Upper lobe of left lung (tissue), 6 donors: ENCODE data around the gene RNF7. TPM values are rescaled to one million over a fixed set of nuclear protein-coding genes. Genes with fewer than 3 reads are reported as not detected.
A peak's percentile ranks its signal among the peaks of the same experiment; 100 is the strongest.

Experiments used
- ATAC-seq, 2 donors: fragments of 200-7000 bp; cut with Tn5 transposase; one replicate each; pipeline ENCODE4 v1.9.1; 2022; ENCODE audit warnings: mild to moderate bottlenecking in 2 of 2, moderate library complexity in 2 of 2; ENCODE audit not compliant: low FRiP score in 2 of 2
- DNase-seq, 2 donors: peaks; one replicate each; pipeline ENCODE4 v3.0.0-alpha.2; 2019 to 2020
- H3K27ac ChIP-seq, 4 donors: fragments of 200-600 bp; sonication (generic); one replicate each; pipeline ENCODE4 v1.5.1; 2016 to 2019
- H3K27me3 ChIP-seq, 4 donors: fragments of 200-600 bp; sonication (generic); one replicate each; pipeline ENCODE4 v1.5.1; 2017 to 2019
- H3K36me3 ChIP-seq, 4 donors: fragments of 200-600 bp; sonication (generic); one replicate each; pipeline ENCODE4 v1.5.1; 2016 to 2019
- H3K4me1 ChIP-seq, 4 donors: fragments of 200-600 bp; sonication (generic); one replicate each; pipeline ENCODE4 v1.5.1; 2018 to 2019
- H3K4me3 ChIP-seq, 4 donors: fragments of 200-600 bp; sonication (generic); one replicate each; pipeline ENCODE4 v1.5.1; 2017 to 2019; ENCODE audit warnings: mild to moderate bottlenecking in 2 of 4, moderate library complexity in 1 of 4
- H3K9me3 ChIP-seq, 4 donors: fragments of 200-600 bp; sonication (generic); one replicate each; pipeline ENCODE4 v1.5.1; 2018 to 2019
- EP300 ChIP-seq, 4 donors: sonication (generic); formaldehyde crosslinking; IDR thresholded peaks; one replicate each; pipeline ENCODE4 v1.5.1; 2017; ENCODE audit warnings: antibody characterized with exemption in 4 of 4, control low read depth in 2 of 4
- POLR2A ChIP-seq, 4 donors: fragments of 450-650 bp; IDR thresholded peaks; one replicate each; pipeline ENCODE4 v1.5.1; 2016 to 2017; ENCODE audit warnings: antibody characterized with exemption in 4 of 4, mild to moderate bottlenecking in 2 of 4
- POLR2AphosphoS5 ChIP-seq, 2 donors: sonication (generic); formaldehyde crosslinking; IDR thresholded peaks; one replicate each; pipeline ENCODE4 v1.5.1; 2017; ENCODE audit warnings: antibody characterized with exemption in 2 of 2
- WGBS, 2 donors: methylation state at CpG; one replicate each; pipeline ENCODE4 v1.1.5; 2017 to 2018; 5-methylcytosine and 5-hydroxymethylcytosine counted together
- total RNA-seq, 6 donors: library from RNA; depleted of rRNA in 4 of 6; stranded (reverse); fragments of >200 nt in 4 of 6; gene quantifications; one replicate each; pipeline versions ENCODE4 v1.1.0 to v1.2.1, GENCODE V29; 2016 to 2021
- TF ChIP-seq, protein P1 (sequence below), 6 experiments: fragments of 450-650 bp in 4 of 6; fragments of 200-600 bp in 2 of 6; sonication (generic) in 2 of 6; IDR thresholded peaks; one replicate each; pipeline ENCODE4 v1.5.1; 2016 to 2019; ENCODE audit warnings: antibody characterized with exemption in 6 of 6
- donor health status: DM: no; HTN: no; CAD: no; lungs with moderate emphysema.
- donor health status: DM: no; HTN: yes; CAD: no; lungs with severe emphysema.

Gene RNF7
- total RNA-seq, 6 donors from 2014 or later, result 9.4 to 76.3 (median 49.0) TPM

DNA sequence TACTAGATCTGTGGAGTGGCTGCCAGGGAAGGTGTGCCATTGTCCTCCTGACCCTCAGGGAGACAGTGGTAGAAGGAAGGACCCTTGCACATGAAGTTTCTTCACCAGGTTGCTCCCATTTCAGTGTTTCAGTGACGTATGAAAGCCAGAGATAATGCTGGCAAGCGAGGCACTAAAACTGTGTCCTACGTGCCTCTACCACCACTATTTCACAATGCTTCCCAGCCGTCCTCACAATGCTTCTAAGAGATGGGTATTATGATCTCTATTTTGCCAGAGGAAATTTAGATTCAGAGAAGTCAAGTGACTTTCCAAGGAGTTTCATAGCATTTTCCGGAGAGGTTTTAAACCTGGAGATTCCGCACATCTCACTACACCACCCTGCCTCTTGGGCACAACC is 28.0 kb upstream of the RNF7 start:
- no peak for ATAC-seq
- Histone ChIP-seq H3K4me1 (no peaks in the 10 kb centered on the region), H3K27ac (no peak overlapping the region), H3K27me3 (no peaks in the 10 kb centered on the region), H3K9me3 (no peaks in the 10 kb centered on the region), H3K4me3 (no peak overlapping the region), H3K36me3 (no peaks in the 10 kb centered on the region)
- WGBS, 2 donors, result 88 to 92% methylated on average over 6 of the region's 6 CpGs
- no peak for DNase-seq
- TF ChIP-seq, protein P1, sequence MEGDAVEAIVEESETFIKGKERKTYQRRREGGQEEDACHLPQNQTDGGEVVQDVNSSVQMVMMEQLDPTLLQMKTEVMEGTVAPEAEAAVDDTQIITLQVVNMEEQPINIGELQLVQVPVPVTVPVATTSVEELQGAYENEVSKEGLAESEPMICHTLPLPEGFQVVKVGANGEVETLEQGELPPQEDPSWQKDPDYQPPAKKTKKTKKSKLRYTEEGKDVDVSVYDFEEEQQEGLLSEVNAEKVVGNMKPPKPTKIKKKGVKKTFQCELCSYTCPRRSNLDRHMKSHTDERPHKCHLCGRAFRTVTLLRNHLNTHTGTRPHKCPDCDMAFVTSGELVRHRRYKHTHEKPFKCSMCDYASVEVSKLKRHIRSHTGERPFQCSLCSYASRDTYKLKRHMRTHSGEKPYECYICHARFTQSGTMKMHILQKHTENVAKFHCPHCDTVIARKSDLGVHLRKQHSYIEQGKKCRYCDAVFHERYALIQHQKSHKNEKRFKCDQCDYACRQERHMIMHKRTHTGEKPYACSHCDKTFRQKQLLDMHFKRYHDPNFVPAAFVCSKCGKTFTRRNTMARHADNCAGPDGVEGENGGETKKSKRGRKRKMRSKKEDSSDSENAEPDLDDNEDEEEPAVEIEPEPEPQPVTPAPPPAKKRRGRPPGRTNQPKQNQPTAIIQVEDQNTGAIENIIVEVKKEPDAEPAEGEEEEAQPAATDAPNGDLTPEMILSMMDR (IDR thresholded peaks at IDR 0.05), result no peak
- TF ChIP-seq POLR2AphosphoS5 (IDR thresholded peaks at IDR 0.05) (no peak), POLR2A (IDR thresholded peaks at IDR 0.05) (no peak), EP300 (IDR thresholded peaks at IDR 0.05) (no peak)

DNA sequence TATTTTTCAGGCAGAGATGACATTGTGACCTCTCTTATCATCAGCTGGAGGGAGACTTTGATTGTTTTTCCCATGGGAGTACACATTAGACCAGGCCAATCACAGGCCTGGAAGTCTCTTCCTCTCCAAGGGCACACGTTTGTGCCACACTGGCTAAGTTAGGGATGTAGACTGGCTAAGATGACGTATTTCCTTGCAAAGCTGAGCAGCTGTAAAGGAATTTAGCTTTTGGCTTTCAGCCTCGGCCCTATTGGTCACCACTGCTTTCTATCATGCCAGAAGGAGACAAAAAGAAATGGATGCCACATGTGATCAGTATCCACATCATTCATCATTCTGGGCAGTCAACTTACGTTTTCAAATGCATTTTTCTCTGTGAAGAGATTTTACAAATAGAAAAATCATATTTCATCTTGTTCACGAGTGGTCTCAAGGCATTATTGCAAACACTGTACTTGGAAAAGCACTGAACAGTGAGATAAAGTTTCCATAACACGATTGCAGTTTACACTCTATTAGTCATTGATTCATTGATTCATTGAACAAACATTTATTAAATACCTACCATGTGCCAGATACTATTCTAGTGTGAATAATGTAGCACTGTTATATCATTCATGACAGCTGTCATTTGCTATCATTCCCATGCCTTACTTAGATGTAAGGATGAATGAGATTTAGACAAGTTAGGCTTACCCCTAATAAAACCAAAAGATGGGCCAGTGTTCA is 27.0 kb upstream of the RNF7 start:
- ATAC-seq (peak in 1 of 2 donors; percentile 65), DNase-seq (no peak)
- H3K9me3 ChIP-seq, result no peaks in the 10 kb centered on the region
- H3K4me1 ChIP-seq, result no peaks in the 10 kb centered on the region
- H3K27me3 ChIP-seq, result no peaks in the 10 kb centered on the region
- TF ChIP-seq, protein P1 (IDR thresholded peaks at IDR 0.05), result no peak
- no peak for TF ChIP-seq POLR2AphosphoS5 (IDR thresholded peaks at IDR 0.05)
- no peak for TF ChIP-seq EP300 (IDR thresholded peaks at IDR 0.05)
- no peak for TF ChIP-seq POLR2A (IDR thresholded peaks at IDR 0.05)
- no peaks in the 10 kb centered on the region for H3K36me3 ChIP-seq
- no peak overlapping the region for H3K27ac ChIP-seq
- WGBS, 2 donors, result 62 to 63% methylated on average over 6 of the region's 6 CpGs
- H3K4me3 ChIP-seq, result no peak overlapping the region

DNA sequence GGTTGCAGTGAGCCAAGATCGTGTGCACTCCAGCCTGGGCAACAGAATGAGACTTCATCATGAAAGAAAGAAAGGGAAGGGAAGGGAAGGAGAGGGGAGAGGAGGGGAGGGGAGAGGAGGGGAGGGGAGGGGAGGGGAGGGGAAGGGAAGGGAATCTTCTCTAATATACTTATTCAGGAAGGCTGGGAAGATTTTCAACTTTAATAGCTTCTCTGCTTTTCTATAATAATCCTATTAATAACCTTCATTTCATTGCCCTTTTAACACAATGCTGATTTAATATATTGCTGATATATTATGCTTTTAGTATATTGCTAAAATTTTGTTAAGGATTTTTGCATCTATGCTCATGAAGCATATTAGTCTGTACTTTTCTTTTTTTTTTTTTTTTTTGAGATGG is 23.4 kb upstream of the RNF7 start:
- no peak for ATAC-seq
- H3K36me3 ChIP-seq, result no peaks in the 10 kb centered on the region
- H3K4me3 ChIP-seq, result no peak overlapping the region
- TF ChIP-seq POLR2A (IDR thresholded peaks at IDR 0.05), result no peak
- TF ChIP-seq EP300 (IDR thresholded peaks at IDR 0.05), result no peak
- TF ChIP-seq POLR2AphosphoS5 (IDR thresholded peaks at IDR 0.05), result no peak
- TF ChIP-seq, protein P1 (IDR thresholded peaks at IDR 0.05), result no peak
- H3K27me3 ChIP-seq, result no peaks in the 10 kb centered on the region
- H3K27ac ChIP-seq, result no peak overlapping the region
- H3K9me3 ChIP-seq, result no peaks in the 10 kb centered on the region
- WGBS, 2 donors, result 83 to 86% methylated on average over 1 of the region's 1 CpG
- DNase-seq, result no peak
- H3K4me1 ChIP-seq, result no peaks in the 10 kb centered on the region

DNA sequence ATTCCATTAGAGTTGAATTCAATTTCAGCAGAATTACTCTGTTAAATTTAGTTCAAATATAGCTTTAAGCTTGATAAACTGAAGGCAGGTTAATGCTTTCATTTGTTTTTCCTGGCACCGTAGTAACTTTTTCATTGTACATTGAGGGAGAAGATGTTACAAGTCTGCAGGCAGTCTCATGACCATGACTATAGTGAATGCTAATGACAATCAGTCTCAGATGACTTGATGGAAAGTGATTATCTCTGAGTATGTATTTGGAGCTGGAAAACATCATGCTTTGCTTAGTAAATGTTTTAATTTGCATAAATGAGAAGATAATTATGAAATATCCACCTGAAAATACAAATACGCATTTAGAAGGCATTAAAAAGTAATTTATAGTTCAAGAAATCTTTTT is 16.0 kb upstream of the RNF7 start:
- no peak overlapping the region for H3K27ac ChIP-seq
- no peaks in the 10 kb centered on the region for H3K36me3 ChIP-seq
- H3K4me1 ChIP-seq, result no peaks in the 10 kb centered on the region
- no peaks in the 10 kb centered on the region for H3K9me3 ChIP-seq
- no peak for DNase-seq
- TF ChIP-seq EP300 (IDR thresholded peaks at IDR 0.05) (no peak), POLR2AphosphoS5 (IDR thresholded peaks at IDR 0.05) (no peak), POLR2A (IDR thresholded peaks at IDR 0.05) (no peak)
- TF ChIP-seq, protein P1 (IDR thresholded peaks at IDR 0.05), result no peak
- no peak overlapping the region for H3K4me3 ChIP-seq
- H3K27me3 ChIP-seq, result no peaks in the 10 kb centered on the region
- no peak for ATAC-seq
- WGBS, 2 donors, result 97 to 100% methylated on average over 2 of the region's 2 CpGs

DNA sequence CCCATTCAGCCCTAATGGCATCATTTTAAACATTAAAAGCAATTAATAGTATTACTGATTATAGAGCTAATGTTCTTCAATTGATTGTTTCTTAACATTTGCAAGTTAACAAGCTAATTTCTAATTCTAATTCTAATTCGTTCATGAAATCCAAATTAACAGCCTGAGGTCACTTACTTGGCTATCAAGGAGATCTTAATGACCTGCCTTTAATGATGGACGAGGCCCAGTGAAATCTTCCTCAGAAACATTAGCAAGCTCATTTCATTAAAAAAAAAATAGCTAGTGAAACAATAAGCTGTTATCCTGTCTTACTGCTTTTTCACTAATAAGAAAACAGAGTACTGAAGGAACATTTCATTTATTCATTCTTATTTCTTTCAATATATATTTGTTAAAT is 15.4 kb upstream of the RNF7 start:
- no peak overlapping the region for H3K27ac ChIP-seq
- H3K9me3 ChIP-seq, result no peaks in the 10 kb centered on the region
- H3K36me3 ChIP-seq, result no peaks in the 10 kb centered on the region
- no peaks in the 10 kb centered on the region for H3K4me1 ChIP-seq
- DNase-seq (no peak), ATAC-seq (no peak)
- H3K27me3 ChIP-seq, result no peaks in the 10 kb centered on the region
- 89 to 91% methylated on average over 2 of the region's 2 CpGs for WGBS, 2 donors
- H3K4me3 ChIP-seq, result no peak overlapping the region
- TF ChIP-seq EP300 (IDR thresholded peaks at IDR 0.05) (no peak), POLR2A (IDR thresholded peaks at IDR 0.05) (no peak), POLR2AphosphoS5 (IDR thresholded peaks at IDR 0.05) (no peak)
- TF ChIP-seq, protein P1 (IDR thresholded peaks at IDR 0.05), result no peak
